ENCODE data around the gene VPREB1.
"Not testable (repeated sequence)": the region's sequence is repeated elsewhere in the genome, so short reads cannot be mapped to it uniquely, and the experiment has no call there.

VPREB1 gene

DNA sequence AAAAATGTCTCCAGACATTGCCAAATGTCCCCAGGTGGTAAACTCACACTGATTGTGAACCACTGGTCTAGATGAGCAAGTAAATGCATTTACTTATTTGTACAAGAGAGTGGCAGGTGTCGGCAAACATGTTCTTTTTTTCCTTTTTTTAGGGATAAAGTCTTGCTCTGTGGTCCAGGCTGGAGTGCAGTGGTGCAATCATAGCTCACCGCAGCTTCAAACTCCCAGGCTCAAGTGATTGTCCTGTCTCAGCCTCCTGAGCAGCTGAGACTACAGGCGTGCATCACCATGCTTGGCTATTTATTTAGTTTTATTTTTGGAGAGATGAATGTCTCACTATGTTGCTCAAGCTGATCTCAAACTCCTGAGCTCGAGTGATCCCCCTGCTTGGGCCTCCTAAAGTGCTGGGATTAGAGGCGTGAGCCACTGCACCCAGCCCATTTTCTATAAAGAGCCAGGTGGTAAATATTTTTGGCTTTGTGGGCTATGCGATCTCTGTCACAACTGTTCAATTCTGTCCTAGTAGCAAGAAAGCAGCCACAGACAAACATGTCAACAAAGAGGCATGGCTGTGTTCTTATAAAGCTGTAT lies 1.4 kb downstream of the VPREB1 start:
- no peak for DNase-seq (ENCODE audit: low spot score)

DNA sequence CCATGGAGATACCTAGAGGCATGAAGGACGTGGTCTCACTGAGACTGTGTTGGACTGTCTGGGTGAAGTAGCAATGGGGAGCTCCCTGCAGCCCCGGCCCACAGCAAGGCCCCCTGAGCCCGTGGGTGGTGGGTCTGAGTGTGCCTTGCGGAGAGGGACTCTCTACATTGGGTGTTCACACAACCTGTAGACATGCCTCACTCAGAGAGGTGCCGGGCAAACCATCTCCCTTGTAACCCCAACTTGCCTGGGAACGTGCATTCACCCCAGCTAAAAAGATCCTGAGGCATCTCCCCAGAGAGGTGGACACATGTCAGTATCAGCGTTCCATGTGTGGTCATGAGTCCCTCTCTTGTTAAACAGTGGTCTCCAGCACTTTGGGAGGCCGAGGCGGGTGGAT lies 2.1 kb downstream of the VPREB1 start:
- no peak for DNase-seq (ENCODE audit: low spot score)

DNA sequence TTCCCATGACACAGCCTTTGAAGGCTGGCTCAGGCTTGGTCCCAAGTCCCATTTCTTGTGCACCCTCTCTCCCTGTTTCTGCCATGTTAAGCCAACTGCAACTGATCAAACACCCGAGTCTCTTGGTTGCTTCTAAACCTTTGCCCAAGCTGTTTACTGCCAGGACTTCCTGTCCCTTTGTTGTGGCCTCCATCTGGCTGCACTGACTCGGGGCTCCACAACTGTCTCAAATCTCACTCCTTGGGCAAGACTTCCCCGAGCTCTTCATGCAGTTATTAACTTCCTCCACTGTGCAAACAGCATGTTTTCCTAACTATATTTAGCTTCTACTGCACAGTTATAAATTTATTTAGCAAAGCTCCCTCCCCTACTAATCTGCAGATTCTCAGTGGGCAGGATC lies 4.3 kb downstream of the VPREB1 start:
- no peak for DNase-seq (ENCODE audit: low spot score)

DNA sequence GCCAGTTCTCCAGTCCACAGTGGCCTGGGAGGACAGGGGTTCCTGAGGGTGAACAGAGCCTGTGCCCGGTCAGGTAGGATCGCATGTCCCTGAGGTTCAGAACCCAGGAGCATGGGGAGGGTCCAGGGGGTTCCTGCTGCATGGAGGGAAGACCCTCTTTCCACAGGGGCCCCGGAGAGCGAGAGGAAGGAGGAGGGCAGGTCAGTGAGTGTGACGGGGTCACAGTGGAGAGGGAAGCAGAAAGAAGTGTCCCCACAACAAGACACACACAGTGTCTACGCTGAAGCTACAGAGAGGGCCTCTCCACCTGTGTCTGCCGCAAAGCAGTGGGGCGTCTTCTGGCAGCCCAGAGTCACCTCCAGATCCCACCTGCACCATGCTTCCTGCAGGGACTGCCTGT lies 6.1 kb downstream of the VPREB1 start:
- DNase-seq (ENCODE audit: low spot score): not testable (repeated sequence)

DNA sequence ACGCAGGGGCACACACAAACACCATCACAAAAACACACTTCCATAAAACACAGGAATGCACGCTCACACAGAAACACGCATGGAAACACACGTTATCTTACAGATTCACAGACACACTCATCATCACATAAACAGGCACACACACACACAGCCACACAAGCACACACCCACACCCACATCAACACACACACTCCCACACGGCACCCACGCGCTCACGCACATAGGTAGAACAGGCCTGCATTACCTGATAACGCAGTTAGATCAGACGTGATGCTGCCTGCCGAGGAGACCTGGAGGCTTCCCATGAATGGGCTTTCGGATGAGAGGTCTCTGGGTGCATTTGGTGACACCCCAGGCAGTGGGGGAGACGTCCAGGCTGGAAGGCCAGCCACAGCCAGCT lies 11.5 kb downstream of the VPREB1 start:
- DNase-seq (ENCODE audit: low spot score): not testable (repeated sequence)

DNA sequence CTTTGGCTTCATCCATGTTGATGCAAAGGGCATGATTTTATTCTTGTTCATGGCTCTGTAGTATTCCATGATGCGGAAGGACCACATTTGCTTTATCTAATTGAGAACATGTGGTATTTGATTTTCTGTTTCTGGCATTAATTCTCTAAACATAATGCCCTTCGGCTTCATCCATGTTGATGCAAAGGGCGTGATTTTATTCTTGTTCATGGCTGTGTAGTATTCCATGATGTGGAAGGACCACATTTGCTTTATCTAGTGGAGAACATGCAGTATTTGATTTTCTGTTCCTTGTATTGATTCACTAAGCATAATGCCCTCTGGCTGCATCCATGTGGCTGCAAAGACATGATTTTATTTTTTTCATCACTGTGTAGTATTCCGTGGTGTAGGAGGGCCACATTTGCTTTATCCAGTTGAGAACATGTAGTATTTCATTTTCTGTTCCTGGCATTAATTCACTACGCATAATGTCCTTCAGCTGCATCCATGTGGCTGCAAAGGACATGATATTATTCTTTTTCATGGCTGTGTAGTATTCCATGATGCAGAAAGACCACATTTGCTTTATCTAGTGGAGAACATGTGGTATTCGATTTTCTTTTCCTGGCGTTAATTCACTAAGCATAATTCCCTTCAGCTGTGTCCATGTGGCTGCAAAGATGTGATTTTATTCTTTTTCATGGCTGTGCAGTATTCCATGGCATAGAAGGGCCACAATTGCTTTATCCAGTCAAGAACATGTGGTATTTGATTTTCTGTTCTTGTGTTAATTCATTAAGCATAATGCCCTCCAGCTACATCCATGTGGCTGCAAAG lies 14.2 kb downstream of the VPREB1 start:
- DNase-seq (ENCODE audit: low spot score): not testable (repeated sequence)

DNA sequence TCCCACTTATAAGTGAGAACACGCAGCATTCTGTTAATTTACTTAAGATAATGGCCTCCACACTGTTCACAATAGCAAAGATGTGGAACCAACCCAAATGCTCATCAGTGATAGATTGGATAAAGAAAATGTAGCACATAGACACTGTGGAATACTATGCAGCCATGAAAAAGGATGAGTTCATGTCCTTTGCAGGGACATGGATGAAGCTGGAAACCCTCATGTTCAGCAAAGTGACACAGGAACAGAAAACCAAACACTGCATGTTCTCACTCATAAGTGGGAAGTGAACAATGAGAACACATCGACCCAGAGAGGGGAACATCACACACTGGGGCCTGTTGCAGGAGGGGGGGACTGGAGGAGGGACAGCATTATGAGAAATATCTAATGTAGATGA lies 15.6 kb downstream of the VPREB1 start:
- not testable (repeated sequence) for DNase-seq (ENCODE audit: low spot score)

DNA sequence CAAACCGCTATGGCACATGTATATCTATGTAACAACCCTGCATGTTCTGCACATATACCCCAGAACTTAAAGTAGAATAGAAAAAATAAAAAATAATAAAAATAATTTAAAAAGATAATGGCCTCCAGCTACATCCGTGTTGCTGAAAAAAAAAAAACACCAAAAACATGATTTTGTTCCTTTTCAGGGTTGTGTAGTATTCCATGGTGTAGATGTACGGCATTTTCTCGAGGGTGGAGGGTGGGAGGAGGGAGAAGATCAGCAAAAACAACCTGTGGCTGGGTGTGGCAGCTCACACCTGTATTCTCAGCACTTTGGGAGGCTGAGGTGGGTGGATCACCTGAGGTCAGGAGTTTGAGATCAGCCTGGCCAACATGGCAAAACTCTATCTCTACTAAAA lies 16.0 kb downstream of the VPREB1 start:
- not testable (repeated sequence) for DNase-seq (ENCODE audit: low spot score)

DNA sequence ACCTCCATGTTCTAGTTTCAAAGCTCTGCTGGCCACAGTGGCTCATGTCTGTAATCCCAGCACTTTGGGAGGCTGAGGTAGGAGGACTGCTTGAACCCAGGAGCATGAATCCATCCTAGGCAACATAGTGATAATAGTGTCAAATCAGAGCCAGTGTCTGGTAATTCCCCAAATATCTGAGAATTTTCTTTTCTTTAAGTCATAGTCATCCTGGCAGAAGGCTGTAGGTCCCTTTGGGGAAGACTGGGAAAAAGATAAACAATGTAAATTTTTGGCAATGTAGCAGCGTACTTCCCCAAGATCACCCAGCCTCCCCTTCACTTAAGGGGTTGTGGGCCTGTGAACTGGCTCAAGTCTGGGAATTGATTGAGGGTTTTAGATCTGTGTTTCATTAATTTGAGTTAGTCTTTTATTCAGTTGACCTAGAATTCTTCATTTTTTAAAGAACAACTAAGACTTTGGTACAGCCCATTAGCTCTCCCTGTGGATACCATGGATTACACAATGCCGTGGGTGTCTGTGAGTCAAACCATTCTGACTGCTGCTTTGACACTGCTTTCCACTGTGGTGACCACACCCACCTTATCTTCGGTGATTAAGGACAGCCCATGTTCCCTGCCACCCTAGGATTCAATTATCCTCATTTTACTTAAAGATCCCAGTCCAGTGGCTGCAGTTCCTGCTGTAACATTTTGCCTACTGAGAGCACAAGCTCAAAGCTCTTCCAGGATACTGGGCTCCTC lies 17.9 kb downstream of the VPREB1 start:
- DNase-seq (ENCODE audit: low spot score): not testable (repeated sequence)

DNA sequence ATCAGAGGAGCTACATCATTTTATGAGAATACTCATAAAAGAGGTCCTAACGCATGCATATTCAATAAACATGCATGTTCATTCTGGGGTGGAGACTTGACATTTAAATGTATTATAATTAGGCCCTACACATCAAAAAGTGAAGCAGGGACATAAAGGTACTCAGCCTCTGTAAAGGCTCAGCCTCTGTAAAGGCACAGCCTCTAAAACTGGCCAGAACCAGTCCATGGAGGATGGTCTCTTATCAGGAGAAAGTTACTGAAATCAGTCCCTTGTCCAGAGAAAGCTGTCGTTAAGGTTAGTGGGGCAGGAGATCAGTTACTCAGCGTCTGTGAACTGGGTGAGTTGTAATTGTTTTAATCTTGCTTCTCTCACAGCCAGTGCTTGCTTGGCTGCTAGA lies 19.2 kb downstream of the VPREB1 start:
- DNase-seq (ENCODE audit: low spot score): not testable (repeated sequence)

DNA sequence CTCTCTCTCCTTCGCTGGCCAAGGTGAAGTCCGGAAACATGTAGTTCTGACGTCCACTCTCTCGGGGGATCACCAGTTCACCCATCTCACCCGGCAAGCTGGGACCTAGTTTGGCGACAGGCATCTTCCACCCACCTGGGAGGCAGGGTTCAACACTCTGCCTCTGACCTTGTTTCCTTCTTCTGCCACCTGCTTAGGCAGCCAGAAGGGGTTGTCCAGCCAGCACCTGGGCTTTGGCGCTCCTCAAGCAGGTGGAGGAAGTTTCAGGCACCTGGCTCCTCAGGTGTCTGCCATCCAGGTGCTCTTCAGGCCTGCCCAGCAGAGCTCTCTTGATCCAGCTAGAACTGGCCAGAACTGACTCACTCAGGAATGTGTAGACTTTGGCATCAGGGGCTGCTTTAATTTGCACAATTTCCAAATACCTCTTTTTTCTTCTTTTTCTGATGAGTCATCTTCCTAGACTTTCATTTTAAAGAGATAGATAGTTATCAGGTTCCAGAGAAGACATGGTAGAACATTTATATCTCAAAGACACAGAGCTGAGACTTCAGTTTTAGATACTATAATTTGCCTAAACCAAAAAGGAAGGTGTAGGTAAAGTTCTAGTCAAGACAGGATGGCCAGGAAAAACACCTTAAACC lies 25.6 kb downstream of the VPREB1 start:
- not testable (repeated sequence) for DNase-seq (ENCODE audit: low spot score)

DNA sequence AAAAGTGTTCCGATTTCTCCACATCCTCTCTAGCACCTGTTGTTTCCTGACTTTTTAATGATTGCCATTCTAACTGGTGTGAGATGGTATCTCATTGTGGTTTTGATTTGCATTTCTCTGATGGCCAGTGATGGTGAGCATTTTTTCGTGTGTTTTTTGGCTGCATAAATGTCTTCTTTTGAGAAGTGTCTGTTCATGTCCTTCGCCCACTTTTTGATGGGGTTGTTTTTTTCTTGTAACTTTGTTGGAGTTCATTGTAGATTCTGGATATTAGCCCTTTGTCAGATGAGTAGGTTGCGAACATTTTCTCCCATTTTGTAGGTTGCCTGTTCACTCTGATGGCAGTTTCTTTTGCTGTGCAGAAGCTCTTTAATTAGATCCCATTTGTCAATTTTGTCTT lies 32.8 kb downstream of the VPREB1 start:
- DNase-seq (ENCODE audit: low spot score): not testable (repeated sequence)

DNA sequence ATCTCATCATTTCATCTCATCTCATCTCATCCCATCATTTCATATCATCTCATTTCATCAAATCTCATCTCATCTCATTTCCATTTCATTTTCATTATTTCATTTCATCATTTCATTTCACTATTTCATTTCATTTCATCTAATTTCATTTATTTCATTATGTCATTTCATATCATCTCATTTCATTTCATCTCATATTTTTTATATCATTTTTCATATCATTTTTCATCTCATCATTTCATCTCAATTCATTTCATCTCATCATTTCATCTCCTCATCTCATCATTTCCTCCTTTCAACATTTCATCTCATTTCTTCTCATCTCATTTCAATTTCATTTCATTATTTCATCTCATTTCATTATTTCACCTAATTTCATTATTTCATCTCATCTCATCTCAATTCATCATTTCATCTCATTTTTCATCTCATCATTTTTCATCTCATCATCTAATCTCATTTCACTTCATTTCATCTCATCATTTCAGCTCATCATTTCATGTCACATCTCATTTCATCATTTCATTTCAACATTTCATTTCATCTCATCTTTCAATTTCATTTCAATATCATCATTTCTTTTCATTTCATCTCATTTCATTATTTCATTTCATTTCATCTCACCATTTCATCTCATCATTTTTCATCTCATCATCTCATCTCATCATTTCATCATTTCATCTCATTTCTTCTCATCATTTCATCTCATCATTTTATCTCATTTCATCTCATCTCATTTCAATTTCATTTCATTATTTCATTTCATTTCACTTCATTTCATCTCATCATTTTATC lies 40.6 kb downstream of the VPREB1 start:
- DNase-seq (ENCODE audit: low spot score): not testable (repeated sequence)

DNA sequence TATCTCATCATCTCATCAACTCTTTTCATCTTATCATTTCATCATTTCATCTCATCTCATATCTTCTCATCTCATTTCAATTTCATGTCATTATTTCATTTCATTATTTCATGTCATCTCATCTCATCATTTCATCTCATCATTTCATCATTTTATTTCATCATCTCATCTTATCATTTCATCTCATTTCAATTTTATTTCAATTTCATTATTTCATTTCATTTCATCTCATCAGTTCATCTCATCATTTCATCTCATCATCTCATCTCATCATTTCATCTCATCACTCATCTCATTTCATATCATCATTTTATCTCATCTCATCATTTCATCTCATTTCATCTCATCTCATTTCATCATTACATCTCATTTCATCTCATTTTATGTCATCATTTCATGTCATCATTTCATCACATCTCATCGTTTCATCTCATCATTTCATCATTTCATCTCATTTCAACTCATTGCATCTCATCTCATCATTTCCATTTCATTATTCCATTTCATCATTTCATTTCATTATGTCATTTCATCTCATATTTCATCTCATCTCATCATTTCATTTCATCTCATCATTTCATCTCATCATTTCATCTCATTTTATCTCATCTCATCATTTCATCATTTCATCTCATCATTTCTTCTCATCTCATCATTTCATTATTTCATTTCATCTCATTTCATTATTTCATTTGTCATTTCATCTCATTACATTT lies 42.0 kb downstream of the VPREB1 start:
- not testable (repeated sequence) for DNase-seq (ENCODE audit: low spot score)

DNA sequence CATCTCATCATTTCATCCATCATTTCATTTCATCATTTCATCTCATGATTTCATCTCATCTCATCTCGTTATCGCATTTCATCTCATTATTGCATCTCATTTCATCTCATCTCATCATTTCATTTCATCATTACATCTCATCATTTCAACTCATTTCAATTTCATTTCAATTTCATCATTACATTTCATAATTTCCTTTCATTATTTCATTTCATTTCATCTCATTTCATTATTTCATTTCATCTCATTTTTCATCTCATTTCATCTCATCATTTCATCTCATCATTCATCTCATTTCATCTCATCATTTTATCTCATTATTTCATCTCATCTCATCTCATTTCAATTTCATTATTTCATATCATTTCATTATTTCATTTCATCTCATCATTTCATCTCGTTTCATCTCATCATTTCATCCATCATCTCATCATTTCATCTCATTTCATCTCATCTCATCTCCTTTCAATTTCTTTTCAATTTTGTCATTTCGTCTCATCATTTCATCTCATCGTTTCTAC lies 42.6 kb downstream of the VPREB1 start:
- not testable (repeated sequence) for DNase-seq (ENCODE audit: low spot score)

DNA sequence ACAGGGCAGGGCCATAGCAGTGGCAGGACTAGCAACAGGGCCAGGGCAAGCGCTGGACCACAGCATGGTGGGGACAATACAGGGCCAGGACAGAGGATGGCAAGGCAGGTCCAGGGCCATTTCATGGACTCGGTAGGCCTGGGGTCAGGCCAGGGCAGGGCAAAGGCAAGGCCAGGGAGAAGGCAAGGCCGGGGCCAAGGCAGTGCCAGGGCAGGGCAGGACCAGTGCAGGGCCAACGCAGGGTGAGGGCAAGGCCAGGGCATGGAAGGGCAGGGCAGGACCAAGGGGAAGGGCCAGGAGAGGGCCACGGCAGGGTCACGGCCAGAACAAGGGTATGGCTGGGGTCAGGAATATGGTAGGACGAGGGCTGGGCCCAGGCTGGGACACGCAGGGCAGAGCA lies 45.1 kb downstream of the VPREB1 start:
- not testable (repeated sequence) for DNase-seq (ENCODE audit: low spot score)

DNA sequence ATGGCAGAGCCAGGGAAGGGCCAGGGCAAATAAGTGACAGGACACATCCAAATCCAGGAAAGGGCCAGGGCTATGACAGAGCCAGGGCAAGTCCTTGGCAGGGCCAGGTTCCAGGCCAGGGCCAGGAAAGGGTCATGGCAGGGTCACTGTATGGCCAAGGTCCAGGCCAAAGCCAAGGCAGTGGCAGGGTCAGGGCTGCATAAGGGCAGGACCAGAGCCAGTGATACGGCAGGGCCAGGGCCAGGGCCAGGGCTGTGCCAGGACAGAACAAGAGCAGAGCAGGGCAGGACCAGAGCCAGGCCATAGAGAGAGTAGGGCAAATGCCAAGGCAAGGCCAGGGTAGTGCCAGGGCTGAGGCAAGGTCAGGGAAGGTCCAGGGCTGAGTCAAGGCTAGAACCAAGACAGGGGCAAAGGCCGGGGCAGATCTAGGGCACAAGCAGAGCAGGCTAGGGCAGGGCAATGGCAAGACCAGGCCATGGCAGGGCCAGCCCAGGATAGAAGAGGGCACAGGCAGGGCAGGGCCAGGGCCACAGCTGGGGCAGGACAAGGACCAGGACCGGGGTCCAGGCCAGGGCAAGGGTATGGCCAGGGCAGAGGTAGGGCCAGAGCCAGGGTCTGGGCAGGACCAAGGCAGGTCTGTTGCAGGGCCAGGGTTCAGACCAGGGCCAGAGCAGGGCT lies 46.7 kb downstream of the VPREB1 start:
- not testable (repeated sequence) for DNase-seq (ENCODE audit: low spot score)

DNA sequence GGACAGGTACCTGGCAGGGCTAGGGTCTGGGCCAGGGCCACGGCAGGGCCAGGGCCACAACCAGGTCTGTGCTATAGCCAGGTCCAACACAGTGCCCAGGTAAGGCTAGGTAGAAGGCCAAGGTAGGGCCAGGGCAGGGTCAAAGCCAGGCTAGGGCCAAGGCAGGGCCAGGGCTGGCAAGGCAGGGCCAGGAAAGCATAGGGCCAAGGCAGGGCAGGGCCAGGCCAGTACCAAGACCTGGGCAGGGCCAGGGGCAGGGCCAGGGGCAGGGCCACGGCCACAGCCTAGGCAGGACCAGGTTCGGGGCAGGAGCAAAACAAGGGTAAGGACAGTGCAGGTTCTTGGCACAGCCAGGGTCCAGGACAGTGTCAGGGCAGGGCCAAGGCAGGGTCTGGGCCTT lies 48.1 kb downstream of the VPREB1 start:
- DNase-seq (ENCODE audit: low spot score): not testable (repeated sequence)

DNA sequence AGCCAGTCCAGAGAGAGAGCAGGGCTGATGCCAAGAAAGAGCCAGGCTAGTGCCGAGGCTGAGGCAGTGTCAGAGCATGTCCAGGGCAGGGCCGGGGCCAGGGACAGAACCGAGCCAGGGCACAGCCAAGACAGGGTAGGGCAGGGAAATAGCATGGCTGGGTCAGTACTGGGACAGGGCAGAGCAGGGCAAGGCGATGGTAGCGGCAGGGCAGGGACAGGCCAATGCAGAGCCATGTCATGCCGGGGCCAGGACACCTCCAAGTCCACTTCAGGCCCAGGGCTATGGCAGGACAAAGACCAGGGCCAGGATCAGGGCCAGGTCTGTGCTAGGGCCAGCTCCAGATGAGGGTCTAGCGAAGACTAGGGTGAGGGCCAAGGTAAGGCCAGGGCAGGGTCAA lies 48.9 kb downstream of the VPREB1 start:
- not testable (repeated sequence) for DNase-seq (ENCODE audit: low spot score)

DNA sequence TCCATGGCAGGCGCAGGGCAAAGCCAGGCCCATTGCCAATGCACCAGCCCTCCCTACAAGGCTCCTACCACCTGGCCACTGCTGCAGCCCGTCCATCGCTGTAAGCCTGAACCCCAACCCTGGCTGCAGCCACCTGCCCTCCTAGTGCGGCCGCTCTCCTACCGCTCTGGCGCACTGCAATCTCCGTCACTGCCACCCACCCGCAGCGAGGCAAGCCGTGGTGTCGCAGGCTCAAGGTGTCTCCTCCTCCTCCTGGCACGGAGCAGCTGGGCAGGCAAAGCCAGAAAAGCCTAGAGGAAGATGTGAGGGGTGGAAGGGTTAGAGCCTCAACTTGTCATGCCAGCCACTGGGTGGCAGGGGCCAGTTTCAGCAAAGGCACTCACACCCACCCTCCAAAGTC lies 50.1 kb downstream of the VPREB1 start:
- DNase-seq (ENCODE audit: low spot score): not testable (repeated sequence)

Measured in RKO (cell line).